NT2/D1 (cell line): Measurements from ENCODE around the gene TTC16.

Source experiments
- SUZ12 ChIP-seq: IDR thresholded peaks from 2 replicates; pipeline ENCODE4 v1.6.1; 2011; ENCODE audit not compliant: insufficient read length, insufficient read depth; ENCODE audit errors: extremely low read depth
- YY1 ChIP-seq: IDR thresholded peaks from 2 replicates; pipeline ENCODE4 v1.6.1; 2011; ENCODE audit not compliant: insufficient read length, insufficient read depth
- ZNF274 ChIP-seq: IDR thresholded peaks from 2 replicates; pipeline ENCODE4 v1.6.1; 2011; ENCODE audit warnings: mild to moderate bottlenecking, low read depth, low read length

DNA sequence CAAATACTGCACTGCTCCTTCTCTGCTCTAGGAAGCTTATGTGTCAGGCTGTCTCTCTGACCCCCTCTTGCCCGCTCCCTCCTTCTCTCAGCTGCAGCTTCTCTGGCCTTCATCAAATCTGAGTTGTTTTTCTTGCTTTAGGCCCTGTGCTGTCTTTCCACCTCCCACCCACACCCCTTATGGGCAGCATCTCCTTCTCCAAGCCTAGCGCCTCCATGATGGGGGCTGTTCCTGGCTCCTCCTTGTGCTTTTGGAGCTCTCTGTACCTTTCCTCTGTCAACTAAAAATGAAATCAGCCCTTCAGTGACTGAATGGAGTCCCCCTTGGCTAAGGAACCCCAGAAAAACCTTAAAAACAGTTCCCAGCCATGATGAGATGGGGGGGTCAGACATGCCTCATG lies 15.7 kb upstream of the TTC16 start:
- TF ChIP-seq ZNF274 (no peak), YY1 (no peak), SUZ12 (no peak)
